Brain microvascular endothelial cell (primary cell): ENCODE measurements around the gene ASS1.
"Not testable (repeated sequence)": the region's sequence is repeated elsewhere in the genome, so short reads cannot be mapped to it uniquely, and the experiment has no call there.

Source experiments
- DNase-seq: peaks from one replicate; pipeline ENCODE4 v3.0.0-alpha.2; 2020
- H3K27ac ChIP-seq: fragments of 250-450 bp; sonication (Bioruptor Pico); 2 replicates; pipeline ENCODE4 v1.5.1; 2020; ENCODE audit warnings: mild to moderate bottlenecking, moderate library complexity
- H3K27me3 ChIP-seq: fragments of 250-450 bp; sonication (Bioruptor Pico); replicated peaks from 2 replicates; pipeline ENCODE4 v1.5.1; 2020; ENCODE audit warnings: mild to moderate bottlenecking
- H3K36me3 ChIP-seq: fragments of 250-450 bp; sonication (Bioruptor Pico); replicated peaks from 2 replicates; pipeline ENCODE4 v1.5.1; 2020; ENCODE audit warnings: mild to moderate bottlenecking
- H3K4me3 ChIP-seq: 2 replicates; pipeline ENCODE4 v1.5.1; 2011; ENCODE audit warnings: low read depth, mild to moderate bottlenecking, control low read depth, low read length, moderate library complexity
- in situ Hi-C: cut with HindIII; loops from 2 replicates; pipeline ENCODE4 v1.10.0; 2017; ENCODE audit warnings: low sequenced_read_pairs, low pct_ligation_motif_present
- TF ChIP-seq, protein P1 (sequence below): IDR thresholded peaks from 2 replicates; pipeline ENCODE4 v1.5.1; 2011; ENCODE audit warnings: low read depth, mild to moderate bottlenecking, moderate library complexity, low read length, control low read depth, inconsistent platforms; ENCODE audit errors: missing control alignments

The ASS1 gene

DNA sequence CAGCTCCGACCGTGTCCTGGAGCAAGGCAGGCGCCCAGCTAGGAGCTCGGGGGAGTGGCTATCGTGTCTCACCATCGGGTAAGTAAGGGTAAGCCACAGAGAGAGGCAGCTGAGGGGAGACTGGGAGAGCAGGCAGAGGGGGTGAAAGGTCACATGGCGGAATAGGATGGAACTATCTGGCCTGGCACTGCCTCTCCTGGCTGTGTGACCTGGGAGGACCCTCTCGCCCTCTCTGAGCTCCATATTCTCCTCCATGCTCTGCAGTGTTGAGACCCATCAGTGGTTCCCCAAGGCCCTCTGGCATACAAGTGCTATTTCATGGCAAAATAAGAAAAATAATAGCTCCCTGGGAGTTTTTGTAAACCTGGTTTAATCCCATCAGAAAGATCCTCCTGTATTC, 43.9 kb upstream of the ASS1 start:
- Histone ChIP-seq H3K27me3 (peaks cover 2% of the 10 kb centered on the region), H3K36me3 (no peaks in the 10 kb centered on the region), H3K4me3 (no peak overlapping the region), H3K27ac (no peak overlapping the region)
- TF ChIP-seq, protein P1, sequence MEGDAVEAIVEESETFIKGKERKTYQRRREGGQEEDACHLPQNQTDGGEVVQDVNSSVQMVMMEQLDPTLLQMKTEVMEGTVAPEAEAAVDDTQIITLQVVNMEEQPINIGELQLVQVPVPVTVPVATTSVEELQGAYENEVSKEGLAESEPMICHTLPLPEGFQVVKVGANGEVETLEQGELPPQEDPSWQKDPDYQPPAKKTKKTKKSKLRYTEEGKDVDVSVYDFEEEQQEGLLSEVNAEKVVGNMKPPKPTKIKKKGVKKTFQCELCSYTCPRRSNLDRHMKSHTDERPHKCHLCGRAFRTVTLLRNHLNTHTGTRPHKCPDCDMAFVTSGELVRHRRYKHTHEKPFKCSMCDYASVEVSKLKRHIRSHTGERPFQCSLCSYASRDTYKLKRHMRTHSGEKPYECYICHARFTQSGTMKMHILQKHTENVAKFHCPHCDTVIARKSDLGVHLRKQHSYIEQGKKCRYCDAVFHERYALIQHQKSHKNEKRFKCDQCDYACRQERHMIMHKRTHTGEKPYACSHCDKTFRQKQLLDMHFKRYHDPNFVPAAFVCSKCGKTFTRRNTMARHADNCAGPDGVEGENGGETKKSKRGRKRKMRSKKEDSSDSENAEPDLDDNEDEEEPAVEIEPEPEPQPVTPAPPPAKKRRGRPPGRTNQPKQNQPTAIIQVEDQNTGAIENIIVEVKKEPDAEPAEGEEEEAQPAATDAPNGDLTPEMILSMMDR, result no peak
- in situ Hi-C loops, result no loop called here
- DNase-seq, result no peak

DNA sequence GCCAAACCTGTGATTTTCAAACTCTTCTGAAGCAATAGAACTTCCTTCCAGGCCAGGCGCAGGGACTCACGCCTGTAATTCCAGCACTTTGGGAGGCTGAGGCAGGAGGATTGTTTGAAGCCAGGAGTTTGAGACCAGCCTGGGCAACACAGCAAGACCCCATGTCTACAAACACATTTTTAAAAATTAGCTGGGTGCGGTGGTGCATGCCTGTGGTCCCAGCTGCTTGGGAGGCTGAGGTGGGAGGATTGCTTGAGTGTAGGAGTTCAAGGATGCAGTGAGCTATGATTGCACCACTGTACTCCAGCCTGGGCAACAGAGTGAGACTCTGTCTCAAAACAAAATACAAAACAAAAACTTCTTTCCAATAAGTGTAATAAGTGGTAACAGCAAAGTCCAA, 43.0 kb upstream of the ASS1 start:
- H3K27ac ChIP-seq, in situ Hi-C loops, DNase-seq, H3K4me3 ChIP-seq, H3K27me3 ChIP-seq, H3K36me3 ChIP-seq: not testable (repeated sequence)

DNA sequence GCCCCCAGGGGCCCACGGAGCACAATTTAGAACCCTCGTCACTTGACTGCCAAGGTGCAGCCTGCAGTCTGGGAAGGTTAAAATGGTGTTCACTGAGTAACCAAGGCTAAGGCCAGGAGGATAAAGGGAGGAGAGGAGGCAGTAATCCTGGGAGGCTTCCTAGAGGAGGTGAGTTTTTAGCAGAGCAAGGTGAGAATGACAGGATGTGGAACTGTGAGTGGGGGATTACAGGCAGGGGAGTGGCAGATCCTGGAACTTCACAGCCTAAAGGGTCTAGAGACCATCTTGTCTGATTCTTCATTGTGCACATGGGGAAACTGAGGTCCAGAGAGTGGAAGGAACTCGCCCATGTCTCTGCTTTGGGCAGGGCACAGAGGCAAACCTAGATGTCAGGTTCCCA, 42.5 kb upstream of the ASS1 start:
- Histone ChIP-seq H3K27me3 (peaks cover 2% of the 10 kb centered on the region), H3K4me3 (no peak overlapping the region), H3K27ac (no peak overlapping the region), H3K36me3 (no peaks in the 10 kb centered on the region)
- in situ Hi-C loops, result no loop called here
- TF ChIP-seq, protein P1, result no peak
- DNase-seq, result no peak

DNA sequence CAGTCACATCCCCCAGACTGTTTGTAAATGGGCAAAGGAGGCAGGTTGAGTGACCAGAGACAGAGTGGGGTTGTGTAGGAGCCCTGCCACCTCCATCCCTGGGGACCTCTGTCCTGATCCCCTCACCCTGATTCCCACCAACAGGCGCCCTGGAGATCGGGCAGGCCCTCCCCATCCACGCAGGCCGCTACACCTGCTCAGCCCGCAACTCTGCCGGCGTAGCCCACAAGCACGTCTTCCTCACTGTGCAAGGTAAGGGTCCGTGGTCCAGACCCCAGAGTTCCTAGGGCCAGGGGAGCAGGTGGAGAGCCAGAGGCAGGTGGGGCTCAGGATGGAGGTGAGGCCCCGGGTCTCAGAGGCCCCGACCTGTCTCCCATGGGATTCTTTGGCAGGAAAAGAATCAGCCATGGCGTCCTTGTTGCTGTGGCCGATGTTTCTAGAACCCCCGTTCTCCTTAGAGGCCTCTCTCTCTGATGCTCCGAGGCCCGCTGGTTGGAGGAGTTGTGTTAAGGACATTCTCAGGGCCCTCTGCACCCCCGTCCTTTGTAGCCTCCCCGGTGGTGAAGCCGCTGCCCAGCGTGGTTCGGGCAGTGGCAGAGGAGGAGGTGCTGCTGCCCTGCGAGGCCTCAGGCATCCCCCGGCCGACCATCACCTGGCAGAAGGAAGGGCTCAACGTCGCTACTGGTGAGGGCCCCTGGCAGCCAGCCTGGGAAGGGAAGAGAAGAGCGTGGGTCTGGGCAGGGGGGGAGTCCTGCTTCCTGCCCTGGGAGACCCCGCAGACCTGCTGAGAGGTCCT, 41.9 kb upstream of the ASS1 start:
- Histone ChIP-seq H3K27ac (no peak overlapping the region), H3K36me3 (no peaks in the 10 kb centered on the region), H3K4me3 (no peak overlapping the region), H3K27me3 (peaks cover 2% of the 10 kb centered on the region)
- DNase-seq, result no peak
- in situ Hi-C loops, result no loop called here
- TF ChIP-seq, protein P1, result no peak

DNA sequence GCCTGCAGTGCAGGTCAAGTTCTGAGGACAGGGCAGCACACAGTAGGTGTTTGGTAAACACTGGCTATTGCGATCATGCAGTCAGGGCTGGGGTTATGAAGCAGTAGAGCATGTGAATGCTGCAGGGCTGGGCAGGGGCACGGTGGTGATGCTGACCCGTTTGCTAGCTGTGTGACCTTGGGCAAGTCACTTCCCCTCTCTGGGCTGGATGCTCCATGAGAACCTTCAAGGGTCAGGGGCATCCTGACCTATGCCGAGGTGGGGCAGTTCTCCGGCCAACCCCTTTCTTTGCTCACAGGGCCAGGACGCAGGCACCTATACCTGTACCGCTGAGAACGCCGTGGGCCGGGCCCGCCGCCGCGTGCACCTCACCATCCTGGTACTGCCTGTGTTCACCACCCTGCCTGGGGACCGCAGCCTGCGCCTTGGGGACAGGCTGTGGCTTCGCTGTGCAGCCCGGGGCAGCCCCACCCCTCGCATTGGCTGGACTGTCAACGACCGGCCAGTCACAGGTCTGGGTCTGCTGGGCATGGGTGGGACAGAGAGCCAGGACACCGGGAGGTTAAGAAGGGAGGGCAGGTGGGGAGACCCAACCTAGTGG, 39.0 kb upstream of the ASS1 start:
- no peak overlapping the region for H3K27ac ChIP-seq
- DNase-seq, result no peak
- peaks cover 2% of the 10 kb centered on the region for H3K27me3 ChIP-seq
- in situ Hi-C loops, result no loop called here
- TF ChIP-seq, protein P1, result no peak
- no peak overlapping the region for H3K4me3 ChIP-seq
- no peaks in the 10 kb centered on the region for H3K36me3 ChIP-seq

DNA sequence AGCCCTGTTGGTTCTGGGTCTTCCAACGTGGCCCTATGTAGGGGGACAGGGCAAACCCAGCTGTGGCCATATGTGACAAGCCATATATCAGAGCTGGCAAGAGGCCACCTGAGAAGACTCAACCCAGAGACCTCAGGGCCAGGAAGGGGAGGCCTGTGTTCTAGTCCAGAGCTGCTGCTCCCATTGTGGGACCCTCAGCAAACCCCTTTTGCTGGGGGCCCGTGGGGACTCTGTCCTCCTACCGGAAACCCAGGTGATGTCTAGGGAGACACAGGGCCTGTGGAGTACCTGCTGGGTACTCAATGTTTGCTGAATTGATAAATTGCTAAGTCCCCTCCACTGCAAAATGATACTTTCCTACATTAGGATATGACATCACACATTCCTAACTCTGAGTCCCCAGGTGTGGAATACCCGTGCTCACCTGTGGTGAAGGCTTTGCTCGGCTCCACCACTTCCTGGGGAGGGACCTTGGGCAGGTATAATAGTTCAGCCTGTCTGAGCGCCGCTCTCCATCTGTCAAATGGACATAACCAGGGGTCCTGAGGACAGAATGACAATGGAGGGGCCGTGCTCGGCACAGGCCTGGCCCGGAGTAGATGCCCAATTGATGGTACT, 38.4 kb upstream of the ASS1 start:
- H3K36me3 ChIP-seq, result no peaks in the 10 kb centered on the region
- no peak overlapping the region for H3K4me3 ChIP-seq
- peaks cover 2% of the 10 kb centered on the region for H3K27me3 ChIP-seq
- in situ Hi-C loops, result no loop called here
- H3K27ac ChIP-seq, result no peak overlapping the region
- TF ChIP-seq, protein P1, result no peak
- no peak for DNase-seq
